ENCODE data around the gene IPO4. TPM values are rescaled to one million over a fixed set of nuclear protein-coding genes. Genes with fewer than 3 reads are reported as not detected.

IPO4 gene
- total and polyA plus RNA-seq, 2 of the 13 experiments (the other 11 are each of a cell fraction or from before 2014, with no cell fraction given), result 39.0 to 179 TPM

DNA sequence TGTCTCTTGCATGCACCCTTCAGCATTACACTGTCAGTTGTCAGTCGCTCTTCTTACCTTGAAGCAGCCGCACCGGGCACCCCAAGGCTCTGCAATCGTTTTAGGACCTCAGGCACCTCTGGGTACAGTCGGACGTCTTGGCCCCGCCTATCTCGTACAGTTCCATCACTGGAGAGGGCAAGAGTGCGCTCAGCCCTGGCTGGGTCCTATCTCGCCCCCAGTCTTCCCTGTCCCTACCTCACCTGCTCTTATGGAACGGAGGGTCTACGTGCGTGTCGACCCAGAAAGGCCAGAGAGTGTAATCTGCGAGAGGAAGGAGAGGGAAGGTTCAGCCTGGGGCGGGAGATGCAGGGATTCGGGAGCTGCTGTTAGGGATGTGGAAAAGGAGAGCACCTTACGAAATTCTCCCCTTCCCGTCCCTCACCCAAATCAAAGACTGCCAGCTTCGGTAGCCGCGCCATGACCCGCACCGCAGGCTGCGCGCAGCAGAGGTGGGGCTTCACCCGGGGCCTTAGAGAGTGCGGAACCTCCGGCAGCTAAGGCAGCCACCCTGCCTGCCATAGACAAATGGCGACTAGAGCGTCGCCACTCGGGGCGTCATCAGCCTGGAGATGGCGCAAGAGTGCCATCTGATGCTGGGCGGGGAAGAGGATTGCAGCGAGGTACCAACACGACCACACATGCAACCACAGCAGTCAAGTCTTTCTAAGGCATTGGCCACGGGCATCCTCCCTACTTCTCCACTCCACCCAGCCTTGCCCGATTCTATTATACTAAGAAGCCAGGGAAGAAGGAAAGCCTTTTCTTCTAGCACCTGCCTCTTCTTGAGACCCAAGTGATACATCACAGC is 27.1 kb upstream of the IPO4 start, which contains the start of gene MDP1 (continued):
- TF ChIP-seq KDM3A (CRISPR knock-in tag; IDR thresholded peaks at IDR 0.05; ENCODE audit: low read depth) (peak; percentile 100), JUNB (CRISPR knock-in tag; IDR thresholded peaks at IDR 0.05; ENCODE audit: borderline replicate concordance) (no peak), ZNF280D (CRISPR knock-in tag; IDR thresholded peaks at IDR 0.05) (peak; percentile 99), ZC3H4 (CRISPR knock-in tag; IDR thresholded peaks at IDR 0.05; ENCODE audit: borderline replicate concordance) (peak; percentile 96), ZNF230 (CRISPR knock-in tag; IDR thresholded peaks at IDR 0.05) (peak; percentile 99), MIER3 (CRISPR knock-in tag; IDR thresholded peaks at IDR 0.05; ENCODE audit: borderline replicate concordance) (peak; percentile 100), ZKSCAN1 (IDR thresholded peaks at IDR 0.05; ENCODE audit: low read length) (no peak), ZNF563 (CRISPR knock-in tag; IDR thresholded peaks at IDR 0.05) (peak; percentile 81; the same call in 1 of the 2 replicates), ZNF605 (CRISPR knock-in tag; IDR thresholded peaks at IDR 0.05) (peak; percentile 99), PTBP1 (IDR thresholded peaks at IDR 0.05; ENCODE audit: low read depth, low read length, poor library complexity, severe bottlenecking) (peak; percentile 99), PRDM10 (CRISPR knock-in tag; IDR thresholded peaks at IDR 0.05; ENCODE audit: low read depth) (peak; percentile 75; the same call in 1 of the 2 replicates), ZNF776 (CRISPR knock-in tag; IDR thresholded peaks at IDR 0.05) (peak; percentile 79; the same call in 1 of the 2 replicates), ZNF782 (CRISPR knock-in tag; IDR thresholded peaks at IDR 0.05; ENCODE audit: borderline replicate concordance) (peak; percentile 96; the same call in 1 of the 2 replicates), RBM22 (optimal IDR thresholded peaks at IDR 0.05; ENCODE audit: low read length) (peak; percentile 99), CEBPZ (IDR thresholded peaks at IDR 0.05; ENCODE audit: low read length) (no peak)
- TF ChIP-seq, protein P1, sequence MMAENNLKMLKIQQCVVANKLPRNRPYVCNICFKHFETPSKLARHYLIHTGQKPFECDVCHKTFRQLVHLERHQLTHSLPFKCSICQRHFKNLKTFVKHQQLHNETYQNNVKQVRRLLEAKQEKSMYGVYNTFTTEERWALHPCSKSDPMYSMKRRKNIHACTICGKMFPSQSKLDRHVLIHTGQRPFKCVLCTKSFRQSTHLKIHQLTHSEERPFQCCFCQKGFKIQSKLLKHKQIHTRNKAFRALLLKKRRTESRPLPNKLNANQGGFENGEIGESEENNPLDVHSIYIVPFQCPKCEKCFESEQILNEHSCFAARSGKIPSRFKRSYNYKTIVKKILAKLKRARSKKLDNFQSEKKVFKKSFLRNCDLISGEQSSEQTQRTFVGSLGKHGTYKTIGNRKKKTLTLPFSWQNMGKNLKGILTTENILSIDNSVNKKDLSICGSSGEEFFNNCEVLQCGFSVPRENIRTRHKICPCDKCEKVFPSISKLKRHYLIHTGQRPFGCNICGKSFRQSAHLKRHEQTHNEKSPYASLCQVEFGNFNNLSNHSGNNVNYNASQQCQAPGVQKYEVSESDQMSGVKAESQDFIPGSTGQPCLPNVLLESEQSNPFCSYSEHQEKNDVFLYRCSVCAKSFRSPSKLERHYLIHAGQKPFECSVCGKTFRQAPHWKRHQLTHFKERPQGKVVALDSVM (CRISPR knock-in tag; IDR thresholded peaks at IDR 0.05), result peak; percentile 82

All from HepG2 (cell line).